HG03565 (cell line): ENCODE data around the gene TMED10.
"Not testable (repeated sequence)": the region's sequence is repeated elsewhere in the genome, so short reads cannot be mapped to it uniquely, and the experiment has no call there.

Experiments used
- ATAC-seq: cut with Tn5 transposase; IDR thresholded peaks from one replicate; pipeline ENCODE4 v1.9.1; 2021; ENCODE audit warnings: mild to moderate bottlenecking, moderate library complexity; ENCODE audit not compliant: unreplicated experiment

TMED10 gene

DNA sequence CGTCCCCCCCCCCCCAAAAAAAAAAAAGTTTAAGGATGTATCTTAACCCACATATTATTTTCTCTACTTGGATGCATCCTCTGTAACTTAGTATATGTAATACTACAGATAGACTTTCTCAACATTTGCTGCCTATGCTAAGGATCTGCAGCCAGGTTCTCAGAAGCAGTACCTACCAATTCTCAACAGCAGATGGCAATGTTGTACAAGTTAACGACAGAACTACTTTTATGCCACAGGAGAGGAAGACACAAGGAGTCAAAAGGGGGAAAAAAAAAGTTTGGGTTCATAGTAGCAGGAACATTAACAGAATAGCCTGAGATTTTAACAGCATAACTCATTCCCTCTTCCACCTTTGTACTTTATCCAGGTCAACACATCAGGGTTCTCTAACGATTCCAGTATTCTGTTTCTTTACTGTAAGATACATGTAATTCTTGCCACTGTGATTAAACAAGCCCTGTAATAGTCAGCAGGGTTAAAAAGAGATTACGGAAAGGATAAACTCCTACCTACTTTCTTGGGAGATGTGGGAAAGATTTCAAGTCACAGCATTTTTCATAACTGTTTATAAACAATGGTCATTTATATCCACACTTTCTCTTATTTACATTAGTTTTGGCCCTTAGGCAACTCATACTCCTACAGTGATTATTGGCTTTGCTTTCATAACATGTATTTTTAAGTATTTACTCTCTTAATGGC, 43.9 kb downstream of the TMED10 start:
- ATAC-seq: no peak

- ATAC-seq: no peak
Measured at GRCh38 chr14:75128596-75128990, 47.8 kb downstream of the TMED10 start.

DNA sequence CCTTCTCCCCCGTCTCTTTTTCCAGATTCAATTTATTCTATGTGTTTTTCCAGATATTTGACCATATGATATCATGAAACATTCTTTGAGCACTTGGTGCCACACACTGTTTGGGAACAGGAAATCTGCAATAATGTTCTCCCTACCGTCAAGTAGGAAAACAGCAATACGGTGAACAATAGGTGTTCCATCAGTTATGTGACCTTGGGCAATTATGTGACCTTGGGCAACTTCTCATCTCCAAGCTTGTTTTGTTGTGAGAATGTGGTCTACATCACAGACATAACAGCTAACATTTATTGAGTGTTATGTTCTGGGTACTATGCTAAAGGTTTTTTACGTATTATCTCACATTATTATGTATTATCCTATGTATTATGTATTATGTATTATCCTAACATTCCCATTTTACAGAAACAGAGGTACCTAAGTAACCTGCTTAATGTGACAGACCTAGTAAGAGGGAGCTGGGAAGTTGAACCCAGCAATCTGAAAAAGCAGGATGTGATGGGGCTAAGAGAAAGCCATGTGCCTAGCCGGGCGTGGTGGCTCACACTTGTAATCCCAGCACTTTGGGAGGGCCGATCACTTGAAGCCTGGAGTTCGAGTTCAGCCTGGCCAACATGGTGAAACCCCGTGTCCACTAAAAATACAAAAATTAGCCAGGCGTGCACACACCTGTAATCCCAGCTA, 48.4 kb downstream of the TMED10 start:
- ATAC-seq: no peak

GRCh38 chr14:75127474-75127820, 49.0 kb downstream of the TMED10 start:
- not testable (repeated sequence) for ATAC-seq

- ATAC-seq: peak; percentile 77
Measured at GRCh38 chr14:75126679-75127473, 49.5 kb downstream of the TMED10 start, which contains the start of gene NEK9. Gene NEK9, minus strand, starts transcription at chr14:75127048. Its CDS starts 127 bp downstream, at chr14:75126921.

GRCh38 chr14:75126121-75126544, 50.3 kb downstream of the TMED10 start:
- no peak for ATAC-seq

DNA sequence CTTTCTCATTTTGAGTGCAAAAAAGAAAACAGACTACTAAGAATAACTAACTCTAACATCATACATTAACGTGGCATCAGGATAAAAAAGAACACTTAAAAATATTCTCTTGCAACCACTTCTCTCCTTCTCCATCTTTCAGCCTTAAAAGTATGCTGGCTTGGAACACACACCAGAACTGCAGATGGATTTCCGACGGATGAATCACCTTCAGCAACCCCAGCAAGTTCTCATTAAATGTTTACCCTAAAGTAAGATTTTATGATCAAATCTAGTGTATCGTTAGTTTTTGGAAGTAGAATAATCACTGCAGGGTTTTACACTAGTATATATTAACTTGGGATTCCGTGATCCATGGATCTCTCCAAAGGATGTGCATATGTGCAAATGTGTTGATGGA, 50.8 kb downstream of the TMED10 start:
- no peak for ATAC-seq

DNA sequence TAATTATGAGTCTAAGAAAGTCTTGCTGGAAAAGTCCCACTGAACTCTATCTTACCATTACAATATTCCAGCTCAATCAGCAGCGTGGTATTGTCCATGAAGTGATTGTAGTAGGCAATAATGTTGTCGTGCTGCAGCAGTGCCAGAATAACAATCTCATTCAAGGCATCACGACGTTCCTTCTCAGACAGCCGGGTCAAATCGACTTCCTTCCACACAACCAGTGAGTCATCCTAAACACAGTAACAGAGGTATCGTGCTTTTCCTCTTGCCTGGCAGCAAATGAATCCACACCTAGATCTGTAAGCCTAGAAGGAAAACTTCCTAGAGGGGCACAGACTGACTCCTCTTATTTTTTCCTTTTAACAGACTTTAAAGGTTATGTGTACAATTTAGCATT, 52.4 kb downstream of the TMED10 start:
- ATAC-seq: no peak

DNA sequence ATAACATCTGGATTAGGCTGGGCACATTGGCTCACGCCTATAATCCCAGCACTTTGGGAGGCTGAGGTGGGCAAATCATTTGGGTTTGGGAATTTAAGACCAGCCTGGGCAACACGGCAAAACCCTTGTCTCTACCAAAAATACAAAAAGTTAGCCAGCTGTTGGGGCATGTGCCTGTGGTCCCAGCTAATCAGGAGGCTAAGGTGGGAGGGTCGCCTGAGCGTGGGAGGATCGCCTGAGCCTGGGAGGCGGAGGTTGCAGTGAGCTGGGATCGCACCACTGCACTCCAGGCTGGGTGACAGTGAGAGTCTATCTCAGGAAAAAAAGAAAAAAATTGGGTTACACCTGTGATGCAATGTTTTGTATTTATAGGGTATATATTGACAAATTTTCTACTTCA, 54.9 kb downstream of the TMED10 start:
- no peak for ATAC-seq

DNA sequence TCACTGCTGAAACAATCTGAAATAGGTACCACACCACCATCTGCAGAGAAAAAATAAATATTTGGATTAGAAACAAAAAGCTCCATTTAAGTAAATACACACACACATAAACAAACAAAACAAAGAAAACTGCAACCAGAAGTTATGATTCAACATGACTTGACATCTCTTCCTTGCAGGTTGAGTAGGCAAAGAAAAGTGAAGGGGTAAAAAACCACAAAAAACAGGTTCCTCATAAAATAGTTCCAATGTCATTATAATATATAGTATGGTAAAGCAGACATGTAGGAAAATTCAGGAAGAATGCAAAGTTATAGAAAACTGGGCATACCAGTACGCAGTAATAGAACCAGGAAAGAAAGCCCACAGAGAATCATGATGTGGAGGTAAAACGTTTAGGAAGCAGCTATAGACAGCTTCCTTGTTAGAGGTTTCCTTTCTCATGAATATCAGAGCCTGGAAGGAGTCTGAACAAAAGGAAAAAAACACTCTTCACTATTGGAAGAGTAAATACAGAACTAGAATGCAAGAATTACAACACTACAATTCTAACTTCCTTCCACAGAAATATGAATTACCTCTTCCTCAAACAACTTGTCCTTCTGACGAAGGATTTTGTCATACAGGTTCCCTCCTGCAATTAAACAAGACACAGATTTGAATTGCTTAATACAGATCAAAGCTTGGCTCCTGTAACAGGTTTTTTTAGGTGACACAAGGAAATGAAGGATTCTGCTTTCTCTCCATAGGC, 55.7 kb downstream of the TMED10 start:
- ATAC-seq: no peak

DNA sequence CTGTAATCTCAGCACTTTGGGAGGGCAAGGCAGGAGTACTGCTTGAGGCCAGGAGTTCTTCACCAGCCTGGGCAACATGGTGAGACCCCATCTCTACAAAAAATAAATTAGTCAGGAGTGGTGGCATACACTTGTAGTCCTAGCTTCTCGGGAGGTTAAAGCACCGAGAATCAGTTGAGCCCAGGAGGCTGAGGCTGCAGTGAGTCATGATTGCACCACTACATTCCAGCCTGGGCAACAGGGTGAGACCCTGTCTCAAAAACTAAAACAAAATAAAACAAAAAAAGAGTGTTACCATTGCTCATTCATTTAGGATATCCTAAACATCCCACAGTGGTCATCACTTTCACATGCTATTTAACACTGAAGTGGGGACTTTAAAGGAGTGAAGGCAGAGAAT, 57.4 kb downstream of the TMED10 start:
- no peak for ATAC-seq

DNA sequence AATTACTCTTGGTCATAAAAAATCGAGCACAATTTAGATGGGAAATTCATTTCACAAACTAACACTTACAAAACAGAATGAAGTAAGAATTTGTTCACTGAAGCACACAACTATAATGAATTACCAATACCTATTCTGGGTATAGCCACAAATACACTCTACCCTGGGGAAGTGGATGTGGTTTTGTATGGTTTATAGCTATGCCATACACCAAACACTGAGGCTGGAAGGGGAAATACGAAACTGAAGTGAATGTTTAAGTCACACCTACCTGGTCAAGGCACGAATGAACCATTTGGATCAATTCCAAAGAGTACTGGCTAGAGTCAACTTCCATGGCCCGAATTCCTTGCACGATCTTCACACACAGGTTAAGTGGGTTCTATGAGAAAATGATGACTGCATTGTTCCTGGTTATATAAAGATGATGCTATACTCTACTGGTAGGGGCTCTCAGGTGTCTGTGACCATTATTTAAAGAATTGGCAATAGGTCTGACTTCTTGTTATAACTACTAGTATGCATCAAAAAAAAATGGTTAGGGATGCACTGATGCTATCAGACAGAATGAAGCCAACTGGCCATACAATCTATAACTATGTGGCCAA, 62.4 kb downstream of the TMED10 start:
- no peak for ATAC-seq

GRCh38 chr14:75109877-75110276, 66.5 kb downstream of the TMED10 start:
- ATAC-seq: no peak

DNA sequence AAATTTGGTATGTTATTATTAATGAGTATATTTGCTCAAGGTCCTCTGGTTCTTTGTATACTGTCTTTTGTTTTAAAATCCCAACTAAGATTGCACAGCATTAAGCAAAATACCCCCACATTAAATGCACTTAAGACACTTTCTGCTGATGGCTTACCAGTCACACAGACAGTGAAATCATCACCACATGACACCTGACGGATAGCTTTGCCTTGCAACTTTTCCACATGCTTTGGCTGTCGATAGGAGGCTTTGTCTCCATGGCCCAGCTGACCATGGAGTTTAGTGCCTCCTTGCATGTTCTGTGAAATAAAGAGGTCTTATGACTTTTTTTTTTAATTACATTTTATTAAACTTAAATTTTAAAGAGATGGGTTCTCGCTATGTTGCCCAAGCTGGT, 69.2 kb downstream of the TMED10 start:
- ATAC-seq: no peak

DNA sequence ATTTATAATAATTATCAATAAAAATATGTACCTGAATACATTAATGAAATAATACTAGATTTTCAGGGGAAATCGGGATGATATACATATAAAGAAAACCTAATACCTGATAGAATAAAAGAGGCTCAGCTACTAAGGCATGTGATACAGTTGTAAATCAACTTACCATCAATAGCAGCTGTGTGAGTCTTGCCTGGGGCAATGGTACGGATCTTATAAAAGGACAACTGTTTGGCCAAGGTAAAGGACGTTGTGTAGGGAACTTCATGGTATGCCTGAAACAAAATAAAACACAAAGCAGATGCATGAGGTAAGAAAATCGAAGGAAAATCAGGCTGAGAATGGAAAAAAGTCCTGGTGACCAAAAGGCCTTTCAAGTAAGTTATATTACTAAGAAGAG, 74.9 kb downstream of the TMED10 start:
- no peak for ATAC-seq

GRCh38 chr14:75098682-75099081, 77.7 kb downstream of the TMED10 start:
- no peak for ATAC-seq

GRCh38 chr14:75098212-75098611, 78.2 kb downstream of the TMED10 start:
- no peak for ATAC-seq

GRCh38 chr14:75096959-75097358, 79.5 kb downstream of the TMED10 start:
- ATAC-seq: no peak

- ATAC-seq: no peak
Measured at GRCh38 chr14:75095690-75096089, 80.7 kb downstream of the TMED10 start.

DNA sequence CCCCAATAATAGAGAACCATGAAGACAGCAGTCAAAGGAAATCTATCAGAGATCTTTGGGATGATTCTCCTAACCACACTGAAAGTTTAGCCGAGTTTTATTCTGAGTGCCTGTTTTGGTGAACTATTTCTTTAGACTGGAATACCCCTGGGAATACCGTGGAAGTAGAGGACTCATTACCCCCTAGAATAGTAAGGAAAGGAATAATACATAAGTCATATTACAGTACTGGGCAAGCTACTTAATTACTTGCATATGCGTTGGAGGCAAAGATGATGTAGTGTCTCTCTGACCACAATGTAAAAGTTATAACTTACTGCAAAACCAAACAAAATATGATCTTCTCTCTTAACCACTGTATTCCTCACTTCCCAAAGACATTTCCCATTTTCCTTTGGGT, 81.5 kb downstream of the TMED10 start:
- no peak for ATAC-seq

GRCh38 chr14:75092698-75093097, 83.7 kb downstream of the TMED10 start:
- ATAC-seq: no peak
